Hepatocyte (in vitro differentiated cells): ENCODE results near the gene TET1.

Experiments used
- EZH2 ChIP-seq: fragments of 200-600 bp; sonication (generic); IDR thresholded peaks from 2 replicates; pipeline ENCODE4 v1.6.1; 2016; ENCODE audit warnings: antibody characterized with exemption, mild to moderate bottlenecking, borderline replicate concordance
- TF ChIP-seq, protein P1 (sequence below): fragments of 200-600 bp; sonication (generic); IDR thresholded peaks from 2 replicates; pipeline ENCODE4 v1.5.1; 2016; ENCODE audit warnings: antibody characterized with exemption, mild to moderate bottlenecking; ENCODE audit not compliant: poor library complexity

DNA sequence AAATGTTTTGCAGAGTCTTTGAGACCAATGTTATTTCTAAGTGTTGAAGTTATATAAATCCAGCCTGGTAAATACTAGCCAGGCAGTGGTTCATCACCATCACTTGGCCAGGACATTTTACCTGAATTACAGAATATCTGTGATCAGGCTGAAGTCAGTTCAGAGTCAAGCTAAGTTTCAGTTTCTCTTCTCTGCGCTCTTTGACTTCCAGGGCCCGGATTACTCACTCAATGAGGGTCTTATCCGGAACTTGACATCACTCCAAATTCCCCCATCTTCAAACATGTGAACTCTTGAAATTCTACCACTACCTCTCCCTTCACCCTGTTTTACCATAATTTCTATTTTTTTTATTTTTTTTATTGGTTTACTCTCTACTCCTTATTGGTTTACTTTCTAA is 124.3 kb downstream of the TET1 start:
- TF ChIP-seq, protein P1, sequence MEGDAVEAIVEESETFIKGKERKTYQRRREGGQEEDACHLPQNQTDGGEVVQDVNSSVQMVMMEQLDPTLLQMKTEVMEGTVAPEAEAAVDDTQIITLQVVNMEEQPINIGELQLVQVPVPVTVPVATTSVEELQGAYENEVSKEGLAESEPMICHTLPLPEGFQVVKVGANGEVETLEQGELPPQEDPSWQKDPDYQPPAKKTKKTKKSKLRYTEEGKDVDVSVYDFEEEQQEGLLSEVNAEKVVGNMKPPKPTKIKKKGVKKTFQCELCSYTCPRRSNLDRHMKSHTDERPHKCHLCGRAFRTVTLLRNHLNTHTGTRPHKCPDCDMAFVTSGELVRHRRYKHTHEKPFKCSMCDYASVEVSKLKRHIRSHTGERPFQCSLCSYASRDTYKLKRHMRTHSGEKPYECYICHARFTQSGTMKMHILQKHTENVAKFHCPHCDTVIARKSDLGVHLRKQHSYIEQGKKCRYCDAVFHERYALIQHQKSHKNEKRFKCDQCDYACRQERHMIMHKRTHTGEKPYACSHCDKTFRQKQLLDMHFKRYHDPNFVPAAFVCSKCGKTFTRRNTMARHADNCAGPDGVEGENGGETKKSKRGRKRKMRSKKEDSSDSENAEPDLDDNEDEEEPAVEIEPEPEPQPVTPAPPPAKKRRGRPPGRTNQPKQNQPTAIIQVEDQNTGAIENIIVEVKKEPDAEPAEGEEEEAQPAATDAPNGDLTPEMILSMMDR: no peak
- no peak for TF ChIP-seq EZH2
